Endothelial cell of umbilical vein (primary cell): ENCODE results near the gene CFAP20DC. TPM values are rescaled to one million over a fixed set of nuclear protein-coding genes. Genes with fewer than 3 reads are reported as not detected.

Experiments used
- BruUV-seq: library from RNA; stranded (reverse); fragments of 400-500 nt; replicated peaks from 2 replicates; lab custom pipeline; 2021; lab: Mats Ljungman, UMichigan
- CTCF ChIA-PET: fragments of 300-600, 350-600 bp; sonication (Branson Sonifier 250); formaldehyde crosslinking; loops from one replicate; lab custom pipeline; 2021; ENCODE audit warnings: antibody characterized with exemption, inconsistent platforms; lab: Charles Lee
- POLR2A ChIA-PET: fragments of 300-600, 350-600 bp; sonication (Branson Sonifier 250); formaldehyde crosslinking; loops from one replicate; lab custom pipeline; 2021; ENCODE audit warnings: antibody characterized with exemption, inconsistent platforms; lab: Charles Lee
- DNase-seq: peaks from one replicate; pipeline ENCODE4 v3.0.0-alpha.2; 2011; ENCODE audit warnings: low read depth, low spot score
- FAIRE-seq: peaks from 2 replicates; lab custom pipeline; 2011; peaks lifted over from hg19 to GRCh38; lab: Jason Lieb, UNC
- H2AFZ ChIP-seq: 2 replicates; pipeline ENCODE4 v1.6.0; 2012; ENCODE audit warnings: low read depth, low read length, control low read depth, inconsistent platforms
- H3K27ac ChIP-seq: 2 replicates; pipeline ENCODE4 v1.5.1; 2011; ENCODE audit warnings: low read depth, mild to moderate bottlenecking, control low read depth, low read length, moderate library complexity; ENCODE audit not compliant: insufficient read depth
- H3K27me3 ChIP-seq, 2 experiments: 2 replicates each; pipeline versions ENCODE4 v1.6.0 to v1.6.1; 2011; ENCODE audit warnings: low read length in 2 of 2, mixed read lengths in 1 of 2; ENCODE audit not compliant: control insufficient read depth in 2 of 2, insufficient read depth in 2 of 2
- H3K36me3 ChIP-seq, 2 experiments: 2 replicates in 1 of 2; 3 replicates in 1 of 2; pipeline ENCODE4 v1.5.1; 2011; ENCODE audit warnings: low read length in 2 of 2, mild to moderate bottlenecking in 1 of 2, moderate library complexity in 1 of 2; ENCODE audit not compliant: control insufficient read depth in 2 of 2, insufficient read depth in 2 of 2; ENCODE audit errors: extremely low read depth in 1 of 2
- H3K4me1 ChIP-seq: 3 replicates; pipeline ENCODE4 v1.5.1; 2011; ENCODE audit warnings: mild to moderate bottlenecking, low read length; ENCODE audit not compliant: control insufficient read depth, insufficient read depth; ENCODE audit errors: extremely low read depth
- H3K4me2 ChIP-seq: 2 replicates; pipeline ENCODE4 v1.6.1; 2011; ENCODE audit warnings: low read length, control low read depth, mixed read lengths; ENCODE audit not compliant: insufficient read depth
- H3K4me3 ChIP-seq, 3 experiments: fragments of 200-600 bp in 1 of 3; sonication (generic), shearing (Covaris generic) in 1 of 3; replicated peaks in 1 of 3; 2 replicates each; pipeline ENCODE4 v1.5.1; 2011 to 2016; ENCODE audit warnings: control low read depth in 3 of 3, low read length in 3 of 3, mild to moderate bottlenecking in 2 of 3, inconsistent platforms in 1 of 3, low read depth in 1 of 3, moderate library complexity in 1 of 3; ENCODE audit not compliant: insufficient read depth in 1 of 3
- H3K79me2 ChIP-seq: 2 replicates; pipeline ENCODE4 v1.6.0; 2012; ENCODE audit warnings: low read length, inconsistent platforms; ENCODE audit not compliant: control insufficient read depth, insufficient read depth
- H3K9ac ChIP-seq: replicated peaks from 2 replicates; pipeline ENCODE3; 2011; ENCODE audit warnings: low read length, control low read depth; ENCODE audit not compliant: insufficient read depth; ENCODE audit errors: extremely low read depth
- H3K9me1 ChIP-seq: replicated peaks from 3 replicates; pipeline ENCODE4 v1.6.0; 2011; ENCODE audit warnings: mild to moderate bottlenecking, low read length; ENCODE audit not compliant: control insufficient read depth, insufficient read depth; ENCODE audit errors: extremely low read depth
- H3K9me3 ChIP-seq: replicated peaks from 2 replicates; pipeline ENCODE4 v1.5.1; 2012; ENCODE audit warnings: low read length, inconsistent platforms; ENCODE audit not compliant: control insufficient read depth, insufficient read depth
- H4K20me1 ChIP-seq: replicated peaks from 2 replicates; pipeline ENCODE3; 2011; ENCODE audit warnings: mild to moderate bottlenecking, low read length; ENCODE audit not compliant: control insufficient read depth, insufficient read depth; ENCODE audit errors: extremely low read depth
- CTCF ChIP-seq, 2 donors: IDR thresholded peaks; 1 replicate in 1 of 2; 2 replicates in 1 of 2; pipeline ENCODE4 v1.5.1; 2011; ENCODE audit warnings: low read length in 2 of 2, mild to moderate bottlenecking in 2 of 2, moderate library complexity in 2 of 2, control low read depth in 1 of 2, inconsistent platforms in 1 of 2, low read depth in 1 of 2; ENCODE audit not compliant: insufficient read depth in 1 of 2; ENCODE audit errors: extremely low read depth in 1 of 2
- EZH2 ChIP-seq: IDR thresholded peaks from 2 replicates; pipeline ENCODE4 v1.6.1; 2012; ENCODE audit warnings: borderline replicate concordance, low read depth, mild to moderate bottlenecking, moderate library complexity, low read length, inconsistent platforms; ENCODE audit not compliant: severe bottlenecking
- FOS ChIP-seq: IDR thresholded peaks from 2 replicates; pipeline ENCODE4 v1.6.1; 2011; ENCODE audit warnings: mild to moderate bottlenecking, low read length, moderate library complexity, borderline replicate concordance; ENCODE audit not compliant: insufficient read depth
- GATA2 ChIP-seq: IDR thresholded peaks from 2 replicates; pipeline ENCODE4 v1.7.0; 2011; ENCODE audit warnings: low read depth, mild to moderate bottlenecking, moderate library complexity, mixed read lengths, low read length; ENCODE audit not compliant: insufficient read length, insufficient read depth
- JUN ChIP-seq: IDR thresholded peaks from 2 replicates; pipeline ENCODE4 v1.6.1; 2011; ENCODE audit warnings: borderline replicate concordance, low read depth; ENCODE audit not compliant: insufficient read length, insufficient read depth
- MAX ChIP-seq: IDR thresholded peaks from 2 replicates; pipeline ENCODE4 v1.6.1; 2011; ENCODE audit not compliant: insufficient read depth, insufficient read length
- MYC ChIP-seq: IDR thresholded peaks from one replicate; pipeline ENCODE4 v1.6.1; 2011; ENCODE audit warnings: mild to moderate bottlenecking, low read depth, low read length
- POLR2A ChIP-seq: IDR thresholded peaks from 2 replicates; pipeline ENCODE4 v1.6.1; 2012; ENCODE audit warnings: low read depth, mild to moderate bottlenecking, control low read depth, low read length
- POLR2AphosphoS5 ChIP-seq: IDR thresholded peaks from 2 replicates; pipeline ENCODE4 v1.6.1; 2012; ENCODE audit warnings: low read depth, mild to moderate bottlenecking, control low read depth, low read length, moderate library complexity; ENCODE audit not compliant: insufficient read depth
- dilution Hi-C: fragments of 300-500 bp; cut with MboI; formaldehyde crosslinking; loops from one replicate; pipeline ENCODE4 v1.15.0; 2019; ENCODE audit warnings: low sequenced_read_pairs; ENCODE audit not compliant: extremely low pct_ligation_motif_present
- intact Hi-C: fragments of 100-400 bp; cut with micrococcal nuclease; formaldehyde crosslinking; loops from one replicate; pipeline ENCODE4 v1.10.0; 2022
- polyA plus RNA-seq, 4 experiments: library from polyadenylated mRNA; depleted of rRNA in 3 of 4; stranded (reverse) in 3 of 4; unstranded in 1 of 4; fragments of >200 nt; gene quantifications; 2 replicates each; pipeline versions ENCODE4 v1.2.1 to v1.2.3, GENCODE V29; 2011 to 2012; ENCODE audit warnings: missing spikeins in 1 of 4
- total RNA-seq: library from RNA; stranded (reverse); gene quantifications from 2 replicates; pipeline ENCODE4 v1.2.3, GENCODE V29; 2021

CFAP20DC gene
- total and polyA plus RNA-seq, 2 donors (not counting 3 experiments of a cell fraction or from before 2014, with no cell fraction given), result 0.92 to 2.1 TPM

GRCh38 chr3:58751882-58752567, 297.8 kb downstream of the CFAP20DC start:
- Histone ChIP-seq H4K20me1 (no peaks in the 10 kb centered on the region), H3K9ac (no peak overlapping the region), H3K4me2 (no peak overlapping the region), H2AFZ (no peak overlapping the region), H3K27me3 (no peaks in the 10 kb centered on the region), H3K9me3 (no peaks in the 10 kb centered on the region), H3K9me1 (no peaks in the 10 kb centered on the region), H3K4me3 (no peak overlapping the region), H3K4me1 (no peaks in the 10 kb centered on the region), H3K79me2 (no peaks in the 10 kb centered on the region), H3K36me3 (no peaks in the 10 kb centered on the region), H3K27ac (no peak overlapping the region)
- ChIA-PET CTCF (no interaction called here), POLR2A (no interaction called here)
- no peak for FAIRE-seq
- dilution Hi-C loops, result no loop called here
- BruUV-seq, result no TSS peak
- TF ChIP-seq EZH2 (no peak), MAX (no peak), MYC (no peak), POLR2A (no peak), CTCF (IDR thresholded peaks at IDR 0.05; ENCODE audit: extremely low read depth in 1 of 2, insufficient read depth in 1 of 2, low read depth in 1 of 2, low read length in 2 of 2) (no peak)
- no peak for DNase-seq
- intact Hi-C loops, result no loop called here

- no TSS peak for BruUV-seq
- intact Hi-C loops, result no loop called here
These were observed 298.6 kb downstream of the CFAP20DC start for GRCh38 chr3:58751235-58751634.

More at GRCh38 chr3:58751235-58751634, 298.6 kb downstream of the CFAP20DC start:
- CTCF ChIA-PET, result no interaction called here
- dilution Hi-C loops, result no loop called here
- H3K4me2 ChIP-seq, result no peak overlapping the region
- no peaks in the 10 kb centered on the region for H4K20me1 ChIP-seq
- H2AFZ ChIP-seq, result no peak overlapping the region
- no peaks in the 10 kb centered on the region for H3K9me3 ChIP-seq
- no peaks in the 10 kb centered on the region for H3K79me2 ChIP-seq
- H3K9me1 ChIP-seq, result no peaks in the 10 kb centered on the region
- no peaks in the 10 kb centered on the region for H3K36me3 ChIP-seq
- DNase-seq (no peak), FAIRE-seq (no peak)
- TF ChIP-seq POLR2A (no peak), MYC (no peak), CTCF (IDR thresholded peaks at IDR 0.05; ENCODE audit: extremely low read depth in 1 of 2, insufficient read depth in 1 of 2, low read depth in 1 of 2, low read length in 2 of 2) (no peak), POLR2AphosphoS5 (no peak), JUN (no peak), GATA2 (no peak), FOS (no peak), EZH2 (no peak), MAX (no peak)
- H3K27me3 ChIP-seq, result no peaks in the 10 kb centered on the region
- H3K4me3 ChIP-seq, result no peak overlapping the region
- H3K9ac ChIP-seq, result no peak overlapping the region
- no peaks in the 10 kb centered on the region for H3K4me1 ChIP-seq
- H3K27ac ChIP-seq, result no peak overlapping the region
- POLR2A ChIA-PET, result no interaction called here
